Left colon (tissue), 2 donors: ENCODE results near the gene SLC3A2. TPM values are rescaled to one million over a fixed set of nuclear protein-coding genes. Genes with fewer than 3 reads are reported as not detected.
"Not testable (repeated sequence)": the region's sequence is repeated elsewhere in the genome, so short reads cannot be mapped to it uniquely, and the experiment has no call there.

Source experiments
- ATAC-seq: fragments of 200-7000 bp; cut with Tn5 transposase; one replicate; pipeline ENCODE4 v1.9.1; 2020; ENCODE audit warnings: mild to moderate bottlenecking, moderate library complexity
- DNase-seq, 2 donors: peaks; one replicate each; pipeline ENCODE4 v3.0.0-alpha.2; 2020
- intact Hi-C, 2 donors: fragments of 100-400 bp; cut with DNase I in 1 of 2; cut with micrococcal nuclease in 1 of 2; formaldehyde crosslinking; loops; one replicate each; pipeline versions ENCODE4 v1.11.2 to v1.14.0; 2022; cut with DNase I, micrococcal nuclease
- long read RNA-seq: library from polyadenylated mRNA; unstranded; transcript quantifications from one replicate; pipeline ENCODE4 v2.0.0, GENCODE V29; 2021
- total RNA-seq, 2 donors: library from RNA; stranded (reverse); fragmentation: NEBNext Ultra II Directional; extraction: Animal tissue kit (Norgen Biotek cat#: 25700); gene quantifications; one replicate each; pipeline ENCODE4 v1.2.1, GENCODE V29; 2021
- donor health status: DM: no; HTN: no; CAD: no.
- donor health status: DM: yes; HTN: yes; CAD: no.

Gene SLC3A2
- total RNA-seq = 100 to 1,000 TPM in 1 of 2 donors, 10 to 100 TPM in 1; 98.8 to 107 TPM
- long read RNA-seq, transcript SLC3A2-203 (12 exons, 2,161 nt) = minor isoform, 7 of 231 reads
- long read RNA-seq, transcript SLC3A2-206 (11 exons, 2,084 nt) = minor isoform, 6 of 231 reads
- long read RNA-seq, transcript SLC3A2-208 (8 exons, 1,486 nt) = minor isoform, 8 of 231 reads
- long read RNA-seq, transcript SLC3A2-201 (9 exons, 1,904 nt) = major isoform, 193 of 231 reads
- long read RNA-seq, partial matches to known transcripts = 3 of 231 reads
- long read RNA-seq, other reads (novel, unspliced or antisense) = 13 of 231 reads

- intact Hi-C loops = no loop called here
These were observed at the start of gene SLC3A2 for GRCh38 chr11:62880803-62881578. SLC3A2 (plus strand) TSS chr11:62880896; CDS start chr11:62881024, 128 bp downstream.

GRCh38 chr11:62830904-62831519 is 49.7 kb upstream of the SLC3A2 start:
- intact Hi-C loops = no loop called here
- ATAC-seq (no peak), DNase-seq (no peak)

More at GRCh38 chr11:62880803-62881578, at the start of gene SLC3A2:
- ATAC-seq (peak; percentile 84), DNase-seq (peak; percentile 92 to 94)

- peak; percentile 95 for ATAC-seq
- peak; percentile 99 to 100 for DNase-seq
- intact Hi-C loops = no loop called here
These were observed 49.0 kb upstream of the SLC3A2 start, which contains the start of gene STX5 for GRCh38 chr11:62831520-62832335. STX5 (minus strand) TSS chr11:62832051; CDS start chr11:62831243, 808 bp downstream.

GRCh38 chr11:62832336-62833234 is 48.1 kb upstream of the SLC3A2 start, which contains the start of gene TEX54:
TEX54 (minus strand) TSS chr11:62832841.
- ATAC-seq = peak; percentile 27
- intact Hi-C loops = no loop called here
- DNase-seq = peak; percentile 33 to 56

GRCh38 chr11:62835336-62835735 is 45.4 kb upstream of the SLC3A2 start:
- DNase-seq (no peak), ATAC-seq (no peak)
- intact Hi-C loops = no loop called here

GRCh38 chr11:62839050-62839945 is 41.4 kb upstream of the SLC3A2 start, which contains the start of gene WDR74:
WDR74 (minus strand) TSS chr11:62839590; CDS start chr11:62839570, 20 bp downstream.
- intact Hi-C loops = no loop called here
- DNase-seq (peak; percentile 93 to 95), ATAC-seq (peak; percentile 74)

- DNase-seq (peak; percentile 69 to 77), ATAC-seq (peak; percentile 17)
- intact Hi-C loops = not testable (repeated sequence)
These were observed 39.9 kb upstream of the SLC3A2 start for GRCh38 chr11:62840721-62841360.

- ATAC-seq (peak; percentile 66), DNase-seq (peak; percentile 69 to 89)
- intact Hi-C loops = no loop called here
These were observed 39.1 kb upstream of the SLC3A2 start for GRCh38 chr11:62841361-62842170.

GRCh38 chr11:62842171-62842741 is 38.4 kb upstream of the SLC3A2 start:
- peak; percentile 50 to 80 for DNase-seq
- intact Hi-C loops = no loop called here
- ATAC-seq = peak; percentile 0

- peak in 1 of 2 donors; percentile 37 for DNase-seq
- ATAC-seq, intact Hi-C loops: not testable (repeated sequence)
These were observed 37.8 kb upstream of the SLC3A2 start for GRCh38 chr11:62842891-62843290.

GRCh38 chr11:62843466-62843865 is 37.2 kb upstream of the SLC3A2 start:
- no peak for ATAC-seq

GRCh38 chr11:62844154-62844553 is 36.5 kb upstream of the SLC3A2 start:
- intact Hi-C loops = no loop called here
- ATAC-seq = no peak
- no peak for DNase-seq

More at GRCh38 chr11:62843466-62843865, 37.2 kb upstream of the SLC3A2 start:
- intact Hi-C loops = no loop called here
- DNase-seq = no peak

GRCh38 chr11:62846177-62846576 is 34.5 kb upstream of the SLC3A2 start:
- no peak for ATAC-seq

GRCh38 chr11:62847767-62848314 is 32.9 kb upstream of the SLC3A2 start:
- no peak for DNase-seq
- intact Hi-C loops = no loop called here

More at GRCh38 chr11:62846177-62846576, 34.5 kb upstream of the SLC3A2 start:
- DNase-seq = no peak
- intact Hi-C loops = no loop called here

More at GRCh38 chr11:62847767-62848314, 32.9 kb upstream of the SLC3A2 start:
- ATAC-seq = no peak
